Measurements from ENCODE around the gene TP53BP1.

The TP53BP1 gene

DNA sequence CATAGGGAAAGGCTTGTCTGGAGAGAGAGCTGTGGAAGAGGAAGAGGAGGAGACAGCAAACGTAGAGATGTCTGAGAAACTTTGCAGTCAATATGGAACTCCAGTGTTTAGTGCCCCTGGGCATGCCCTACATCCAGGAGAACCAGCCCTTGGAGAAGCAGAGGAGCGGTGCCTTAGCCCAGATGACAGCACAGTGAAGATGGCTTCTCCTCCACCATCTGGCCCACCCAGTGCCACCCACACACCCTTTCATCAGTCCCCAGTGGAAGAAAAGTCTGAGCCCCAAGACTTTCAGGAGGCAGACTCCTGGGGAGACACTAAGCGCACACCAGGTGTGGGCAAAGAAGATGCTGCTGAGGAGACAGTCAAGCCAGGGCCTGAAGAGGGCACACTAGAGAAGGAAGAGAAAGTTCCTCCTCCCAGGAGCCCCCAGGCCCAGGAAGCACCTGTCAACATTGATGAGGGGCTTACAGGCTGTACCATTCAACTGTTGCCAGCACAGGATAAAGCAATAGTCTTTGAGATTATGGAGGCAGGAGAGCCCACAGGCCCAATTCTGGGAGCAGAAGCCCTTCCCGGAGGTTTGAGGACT lies 31.4 kb upstream of the TP53BP1 start:
- Histone ChIP-seq H3K4me3 (ENCODE audit: severe bottlenecking) (no peak overlapping the region), H3K4me1 (ENCODE audit: insufficient read depth, poor library complexity, severe bottlenecking) (no peaks in the 10 kb centered on the region), H3K27me3 (ENCODE audit: insufficient read depth, poor library complexity, severe bottlenecking) (no peaks in the 10 kb centered on the region), H3K36me3 (ENCODE audit: low read depth) (no peaks in the 10 kb centered on the region), H3K9me3 (ENCODE audit: severe bottlenecking) (no peaks in the 10 kb centered on the region), H3K27ac (ENCODE audit: poor library complexity, severe bottlenecking) (no peak overlapping the region)
- no peak for ATAC-seq (ENCODE audit: low read depth)
- TF ChIP-seq, protein P1, sequence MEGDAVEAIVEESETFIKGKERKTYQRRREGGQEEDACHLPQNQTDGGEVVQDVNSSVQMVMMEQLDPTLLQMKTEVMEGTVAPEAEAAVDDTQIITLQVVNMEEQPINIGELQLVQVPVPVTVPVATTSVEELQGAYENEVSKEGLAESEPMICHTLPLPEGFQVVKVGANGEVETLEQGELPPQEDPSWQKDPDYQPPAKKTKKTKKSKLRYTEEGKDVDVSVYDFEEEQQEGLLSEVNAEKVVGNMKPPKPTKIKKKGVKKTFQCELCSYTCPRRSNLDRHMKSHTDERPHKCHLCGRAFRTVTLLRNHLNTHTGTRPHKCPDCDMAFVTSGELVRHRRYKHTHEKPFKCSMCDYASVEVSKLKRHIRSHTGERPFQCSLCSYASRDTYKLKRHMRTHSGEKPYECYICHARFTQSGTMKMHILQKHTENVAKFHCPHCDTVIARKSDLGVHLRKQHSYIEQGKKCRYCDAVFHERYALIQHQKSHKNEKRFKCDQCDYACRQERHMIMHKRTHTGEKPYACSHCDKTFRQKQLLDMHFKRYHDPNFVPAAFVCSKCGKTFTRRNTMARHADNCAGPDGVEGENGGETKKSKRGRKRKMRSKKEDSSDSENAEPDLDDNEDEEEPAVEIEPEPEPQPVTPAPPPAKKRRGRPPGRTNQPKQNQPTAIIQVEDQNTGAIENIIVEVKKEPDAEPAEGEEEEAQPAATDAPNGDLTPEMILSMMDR (IDR thresholded peaks at IDR 0.05; ENCODE audit: poor library complexity, severe bottlenecking): no peak
- no peak for DNase-seq (ENCODE audit: low spot score)

DNA sequence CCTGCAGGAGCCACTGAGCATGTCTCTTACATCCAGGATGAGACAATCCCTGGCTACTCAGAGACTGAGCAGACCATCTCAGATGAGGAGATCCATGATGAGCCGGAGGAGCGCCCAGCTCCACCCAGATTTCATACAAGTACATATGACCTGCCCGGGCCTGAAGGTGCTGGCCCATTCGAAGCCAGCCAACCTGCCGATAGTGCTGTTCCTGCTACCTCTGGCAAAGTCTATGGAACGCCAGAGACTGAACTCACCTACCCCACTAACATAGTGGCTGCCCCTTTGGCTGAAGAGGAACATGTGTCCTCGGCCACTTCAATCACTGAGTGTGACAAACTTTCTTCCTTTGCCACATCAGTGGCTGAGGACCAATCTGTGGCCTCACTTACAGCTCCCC lies 30.7 kb upstream of the TP53BP1 start:
- Histone ChIP-seq H3K4me3 (ENCODE audit: severe bottlenecking) (no peak overlapping the region), H3K4me1 (ENCODE audit: insufficient read depth, poor library complexity, severe bottlenecking) (no peaks in the 10 kb centered on the region), H3K27me3 (ENCODE audit: insufficient read depth, poor library complexity, severe bottlenecking) (no peaks in the 10 kb centered on the region), H3K36me3 (ENCODE audit: low read depth) (no peaks in the 10 kb centered on the region), H3K27ac (ENCODE audit: poor library complexity, severe bottlenecking) (no peak overlapping the region), H3K9me3 (ENCODE audit: severe bottlenecking) (no peaks in the 10 kb centered on the region)
- no peak for ATAC-seq (ENCODE audit: low read depth)
- TF ChIP-seq, protein P1 (IDR thresholded peaks at IDR 0.05; ENCODE audit: poor library complexity, severe bottlenecking): no peak
- DNase-seq (ENCODE audit: low spot score): no peak

DNA sequence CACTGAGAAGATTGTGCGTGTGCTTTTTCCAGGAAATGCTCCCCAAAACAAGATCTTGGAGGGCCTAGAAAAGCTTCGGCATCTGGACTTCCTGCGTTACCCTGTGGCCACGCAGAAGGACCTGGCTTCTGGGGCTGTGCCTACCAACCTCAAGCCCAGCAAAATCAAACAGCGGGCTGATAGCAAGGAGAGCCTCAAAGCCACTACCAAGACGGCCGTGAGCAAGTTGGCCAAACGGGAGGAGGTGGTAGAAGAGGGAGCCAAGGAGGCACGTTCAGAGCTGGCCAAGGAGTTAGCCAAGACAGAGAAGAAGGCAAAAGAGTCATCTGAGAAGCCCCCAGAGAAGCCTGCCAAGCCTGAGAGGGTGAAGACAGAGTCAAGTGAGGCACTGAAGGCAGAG lies 29.3 kb upstream of the TP53BP1 start:
- Histone ChIP-seq H3K27ac (ENCODE audit: poor library complexity, severe bottlenecking) (no peak overlapping the region), H3K9me3 (ENCODE audit: severe bottlenecking) (no peaks in the 10 kb centered on the region), H3K4me3 (ENCODE audit: severe bottlenecking) (no peak overlapping the region), H3K4me1 (ENCODE audit: insufficient read depth, poor library complexity, severe bottlenecking) (no peaks in the 10 kb centered on the region), H3K27me3 (ENCODE audit: insufficient read depth, poor library complexity, severe bottlenecking) (no peaks in the 10 kb centered on the region), H3K36me3 (ENCODE audit: low read depth) (no peaks in the 10 kb centered on the region)
- TF ChIP-seq, protein P1 (IDR thresholded peaks at IDR 0.05; ENCODE audit: poor library complexity, severe bottlenecking): no peak
- DNase-seq (ENCODE audit: low spot score) (no peak), ATAC-seq (ENCODE audit: low read depth) (no peak)

DNA sequence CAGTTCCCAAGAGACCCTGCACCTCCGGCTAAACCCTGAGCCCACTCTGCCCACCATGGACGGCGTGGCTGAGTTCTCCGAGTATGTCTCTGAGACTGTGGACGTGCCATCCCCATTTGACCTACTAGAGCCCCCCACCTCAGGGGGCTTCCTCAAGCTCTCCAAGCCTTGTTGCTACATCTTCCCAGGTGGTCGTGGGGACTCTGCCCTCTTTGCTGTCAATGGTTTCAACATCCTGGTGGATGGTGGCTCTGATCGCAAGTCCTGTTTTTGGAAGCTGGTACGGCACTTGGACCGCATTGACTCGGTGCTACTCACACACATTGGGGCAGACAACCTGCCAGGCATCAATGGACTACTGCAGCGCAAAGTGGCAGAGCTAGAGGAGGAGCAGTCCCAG lies 28.5 kb upstream of the TP53BP1 start:
- ATAC-seq (ENCODE audit: low read depth) (no peak), DNase-seq (ENCODE audit: low spot score) (no peak)
- H3K4me1 ChIP-seq (ENCODE audit: insufficient read depth, poor library complexity, severe bottlenecking): no peaks in the 10 kb centered on the region
- no peak overlapping the region for H3K27ac ChIP-seq (ENCODE audit: poor library complexity, severe bottlenecking)
- no peaks in the 10 kb centered on the region for H3K9me3 ChIP-seq (ENCODE audit: severe bottlenecking)
- TF ChIP-seq, protein P1 (IDR thresholded peaks at IDR 0.05; ENCODE audit: poor library complexity, severe bottlenecking): no peak
- H3K27me3 ChIP-seq (ENCODE audit: insufficient read depth, poor library complexity, severe bottlenecking): no peaks in the 10 kb centered on the region
- no peaks in the 10 kb centered on the region for H3K36me3 ChIP-seq (ENCODE audit: low read depth)
- H3K4me3 ChIP-seq (ENCODE audit: severe bottlenecking): no peak overlapping the region

DNA sequence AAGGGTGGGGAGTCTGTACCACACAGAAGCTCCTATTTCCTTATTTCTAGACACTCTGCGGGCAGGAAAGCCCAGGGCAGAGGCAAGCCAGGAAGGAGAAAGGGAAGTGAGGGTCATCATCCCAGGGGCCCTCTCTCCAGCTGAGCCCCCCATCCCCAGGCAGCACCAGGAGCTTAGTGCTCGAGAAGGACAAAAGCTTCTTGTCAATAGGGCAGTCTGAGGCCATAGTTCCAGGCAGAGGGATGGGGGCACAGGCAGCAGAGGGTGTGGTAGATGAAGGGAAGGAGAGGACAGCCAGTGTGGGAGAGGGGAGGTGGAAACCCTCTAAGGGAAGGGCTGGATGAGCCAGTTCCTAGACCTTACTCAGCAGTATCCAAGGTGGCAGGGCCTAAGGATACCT lies 27.2 kb upstream of the TP53BP1 start:
- Histone ChIP-seq H3K27ac (ENCODE audit: poor library complexity, severe bottlenecking) (no peak overlapping the region), H3K4me1 (ENCODE audit: insufficient read depth, poor library complexity, severe bottlenecking) (no peaks in the 10 kb centered on the region), H3K27me3 (ENCODE audit: insufficient read depth, poor library complexity, severe bottlenecking) (no peaks in the 10 kb centered on the region), H3K4me3 (ENCODE audit: severe bottlenecking) (no peak overlapping the region), H3K36me3 (ENCODE audit: low read depth) (no peaks in the 10 kb centered on the region), H3K9me3 (ENCODE audit: severe bottlenecking) (no peaks in the 10 kb centered on the region)
- no peak for ATAC-seq (ENCODE audit: low read depth)
- DNase-seq (ENCODE audit: low spot score): no peak
- TF ChIP-seq, protein P1 (IDR thresholded peaks at IDR 0.05; ENCODE audit: poor library complexity, severe bottlenecking): no peak

Data from RWPE2 (cell line).